HepG2 (cell line): ENCODE data around the gene CTSA. TPM values are rescaled to one million over a fixed set of nuclear protein-coding genes. Genes with fewer than 3 reads are reported as not detected.

ENCODE experiments used
- AHDC1 ChIP-seq: sonication (generic); formaldehyde crosslinking; IDR thresholded peaks from 2 replicates; pipeline ENCODE4 v1.5.1; 2020; ENCODE audit warnings: mild to moderate bottlenecking, missing genetic modification reagents, borderline replicate concordance
- ATRX ChIP-seq: sonication (generic); formaldehyde crosslinking; IDR thresholded peaks from 2 replicates; pipeline ENCODE4 v1.4.0; 2020; ENCODE audit warnings: missing genetic modification reagents, borderline replicate concordance
- DPF2 ChIP-seq: sonication (generic); formaldehyde crosslinking; IDR thresholded peaks from 2 replicates; pipeline ENCODE4 v1.4.0; 2020; ENCODE audit warnings: mild to moderate bottlenecking, low read depth, missing genetic modification reagents, borderline replicate concordance
- EED ChIP-seq: sonication (generic); formaldehyde crosslinking; IDR thresholded peaks from 2 replicates; pipeline ENCODE4 v1.5.0; 2020; ENCODE audit warnings: mild to moderate bottlenecking, missing genetic modification reagents
- KIAA2018 ChIP-seq: sonication (generic); formaldehyde crosslinking; IDR thresholded peaks from 2 replicates; pipeline ENCODE4 v1.5.0; 2020; ENCODE audit warnings: mild to moderate bottlenecking, missing genetic modification reagents, borderline replicate concordance
- SMAD9 ChIP-seq: sonication (generic); formaldehyde crosslinking; IDR thresholded peaks from 2 replicates; pipeline ENCODE4 v1.5.1; 2020; ENCODE audit warnings: mild to moderate bottlenecking, missing genetic modification reagents
- ZFYVE20 ChIP-seq: sonication (generic); formaldehyde crosslinking; IDR thresholded peaks from 2 replicates; pipeline ENCODE4 v1.8.0; 2023; ENCODE audit warnings: low read depth, mild to moderate bottlenecking, moderate library complexity, missing genetic modification reagents, borderline replicate concordance
- ZNF234 ChIP-seq: sonication (generic); formaldehyde crosslinking; conservative IDR thresholded peaks from 2 replicates; pipeline ENCODE4 v1.5.1; 2020; ENCODE audit warnings: mild to moderate bottlenecking, missing genetic modification reagents
- ZNF3 ChIP-seq: IDR thresholded peaks from 2 replicates; pipeline ENCODE4 v1.7.0; 2017; ENCODE audit warnings: inconsistent platforms
- ZNF567 ChIP-seq: sonication (generic); formaldehyde crosslinking; IDR thresholded peaks from 2 replicates; pipeline ENCODE4 v1.8.1; 2023; ENCODE audit warnings: mild to moderate bottlenecking, missing genetic modification reagents, borderline replicate concordance
- polyA plus RNA-seq, 8 experiments: library from polyadenylated mRNA; depleted of rRNA in 3 of 8; stranded (reverse) in 7 of 8; unstranded in 1 of 8; fragments of >200 nt; fragmentation: Illumina TruSeq in 4 of 8; extraction: Trizol in 4 of 8; gene quantifications; 2 replicates each; pipeline versions ENCODE4 v1.2.1 to v1.2.3, GENCODE V29; 2011 to 2016; ENCODE audit warnings: low read depth in 4 of 8, missing spikeins in 1 of 8, mixed read lengths in 1 of 8; ENCODE audit not compliant: insufficient read depth in 1 of 8
- total RNA-seq, 5 experiments: library from RNA; depleted of rRNA; stranded (reverse); fragments of >200 nt; fragmentation: Illumina TruSeq; extraction: Trizol; gene quantifications; 2 replicates each; pipeline ENCODE4 v1.2.3, GENCODE V29; 2016; ENCODE audit warnings: low read depth in 1 of 5
- TF ChIP-seq, protein P1 (sequence below): sonication (generic); formaldehyde crosslinking; IDR thresholded peaks from 2 replicates; pipeline ENCODE4 v1.8.1; 2023; ENCODE audit warnings: mild to moderate bottlenecking, inconsistent platforms, moderate library complexity, missing genetic modification reagents, borderline replicate concordance

CTSA gene
- total and polyA plus RNA-seq, 2 of the 13 experiments (the other 11 are each of a cell fraction or from before 2014, with no cell fraction given), result 202 to 231 TPM

GRCh38 chr20:45933266-45934045, 42.3 kb downstream of the CTSA start (continued):
- TF ChIP-seq EED (CRISPR knock-in tag), result 0 out of 2 replicates have a peak, but pooled peaks have one; percentile 18
- TF ChIP-seq DPF2, result no peak
- no peak; the same call in 1 of the 2 replicates for TF ChIP-seq ZNF3
- TF ChIP-seq ATRX (CRISPR knock-in tag), result no peak; the same call in 1 of the 2 replicates
- TF ChIP-seq KIAA2018, result no peak
- no peak for TF ChIP-seq ZNF234
- TF ChIP-seq ZFYVE20 (CRISPR knock-in tag), result no peak
- no peak for TF ChIP-seq SMAD9 (CRISPR knock-in tag)
- TF ChIP-seq ZNF567 (CRISPR knock-in tag), result peak; percentile 51
- TF ChIP-seq AHDC1 (CRISPR knock-in tag), result 0 out of 2 replicates have a peak, but pooled peaks have one; percentile 10
- TF ChIP-seq, protein P1, sequence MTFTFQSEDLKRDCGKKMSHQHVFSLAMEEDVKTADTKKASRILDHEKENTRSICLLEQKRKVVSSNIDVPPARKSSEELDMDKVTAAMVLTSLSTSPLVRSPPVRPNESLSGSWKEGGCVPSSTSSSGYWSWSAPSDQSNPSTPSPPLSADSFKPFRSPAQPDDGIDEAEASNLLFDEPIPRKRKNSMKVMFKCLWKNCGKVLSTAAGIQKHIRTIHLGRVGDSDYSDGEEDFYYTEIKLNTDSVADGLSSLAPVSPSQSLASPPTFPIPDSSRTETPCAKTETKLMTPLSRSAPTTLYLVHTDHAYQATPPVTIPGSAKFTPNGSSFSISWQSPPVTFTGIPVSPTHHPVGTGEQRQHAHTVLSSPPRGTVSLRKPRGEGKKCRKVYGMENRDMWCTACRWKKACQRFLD (CRISPR knock-in tag), result 0 out of 2 replicates have a peak, but pooled peaks have one; percentile 68
